Left ventricle myocardium inferior (tissue), 1 donor: Measurements from ENCODE around the gene MYOZ3. TPM values are rescaled to one million over a fixed set of nuclear protein-coding genes. Genes with fewer than 3 reads are reported as not detected.

Source experiments
- DNase-seq: peaks from one replicate; pipeline ENCODE4 v3.0.0-alpha.2; 2020
- H3K27ac ChIP-seq: fragments of 200-600 bp; replicated peaks from 2 replicates; pipeline ENCODE4 v1.8.0; 2021
- H3K27me3 ChIP-seq: fragments of 200-600 bp; 2 replicates; pipeline ENCODE4 v1.8.0; 2021; ENCODE audit warnings: low read depth
- H3K36me3 ChIP-seq: fragments of 200-600 bp; 2 replicates; pipeline ENCODE4 v1.8.0; 2021
- H3K4me1 ChIP-seq: fragments of 200-600 bp; 2 replicates; pipeline ENCODE4 v1.8.0; 2021
- H3K4me3 ChIP-seq: fragments of 200-600 bp; 2 replicates; pipeline ENCODE4 v1.8.0; 2021; ENCODE audit warnings: mild to moderate bottlenecking, moderate library complexity
- H3K9me3 ChIP-seq: fragments of 200-600 bp; replicated peaks from 2 replicates; pipeline ENCODE4 v1.8.0; 2021
- intact Hi-C: fragments of 100-400 bp; cut with micrococcal nuclease; formaldehyde crosslinking; loops from one replicate; pipeline ENCODE4 v1.11.0; 2022
- total RNA-seq: library from RNA; stranded (reverse); fragmentation: NEBNext Ultra II Directional; extraction: Animal tissue kit (Norgen Biotek cat#: 25700); gene quantifications from one replicate; pipeline ENCODE4 v1.2.1, GENCODE V29; 2021
- TF ChIP-seq, protein P1 (sequence below): fragments of 200-600 bp; IDR thresholded peaks from 2 replicates; pipeline ENCODE4 v1.8.0; 2021; ENCODE audit warnings: antibody characterized with exemption, mild to moderate bottlenecking, borderline replicate concordance
- donor health status: DM: no; HTN: yes; CAD: no; lungs with severe emphysema.

Gene MYOZ3
- total RNA-seq, 1 donor from 2014 or later: 6.2 TPM

DNA sequence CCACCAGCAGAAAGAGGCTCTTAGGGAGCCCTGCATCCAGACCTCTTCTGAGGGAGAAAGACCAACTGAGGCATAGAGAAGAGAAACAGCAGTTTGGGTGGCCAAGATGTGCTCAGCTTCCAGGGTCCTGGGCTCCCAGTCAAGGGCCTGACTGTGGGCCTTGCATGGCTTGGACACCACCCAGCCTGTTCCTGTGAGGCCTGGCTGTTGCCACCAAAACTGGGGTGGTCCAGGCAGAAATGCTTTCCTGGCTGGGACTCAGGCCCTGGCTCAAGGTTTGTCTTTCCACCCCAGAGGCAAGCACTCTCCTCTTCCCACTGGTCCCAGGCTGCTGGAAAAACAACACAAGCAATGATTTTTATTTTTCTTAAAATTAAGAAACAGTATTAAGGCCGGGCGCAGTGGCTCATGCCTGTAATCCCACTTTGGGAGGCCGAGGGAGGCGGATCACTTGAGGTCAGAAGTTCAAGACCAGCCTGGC, 13.3 kb downstream of the MYOZ3 start:
- TF ChIP-seq, protein P1, sequence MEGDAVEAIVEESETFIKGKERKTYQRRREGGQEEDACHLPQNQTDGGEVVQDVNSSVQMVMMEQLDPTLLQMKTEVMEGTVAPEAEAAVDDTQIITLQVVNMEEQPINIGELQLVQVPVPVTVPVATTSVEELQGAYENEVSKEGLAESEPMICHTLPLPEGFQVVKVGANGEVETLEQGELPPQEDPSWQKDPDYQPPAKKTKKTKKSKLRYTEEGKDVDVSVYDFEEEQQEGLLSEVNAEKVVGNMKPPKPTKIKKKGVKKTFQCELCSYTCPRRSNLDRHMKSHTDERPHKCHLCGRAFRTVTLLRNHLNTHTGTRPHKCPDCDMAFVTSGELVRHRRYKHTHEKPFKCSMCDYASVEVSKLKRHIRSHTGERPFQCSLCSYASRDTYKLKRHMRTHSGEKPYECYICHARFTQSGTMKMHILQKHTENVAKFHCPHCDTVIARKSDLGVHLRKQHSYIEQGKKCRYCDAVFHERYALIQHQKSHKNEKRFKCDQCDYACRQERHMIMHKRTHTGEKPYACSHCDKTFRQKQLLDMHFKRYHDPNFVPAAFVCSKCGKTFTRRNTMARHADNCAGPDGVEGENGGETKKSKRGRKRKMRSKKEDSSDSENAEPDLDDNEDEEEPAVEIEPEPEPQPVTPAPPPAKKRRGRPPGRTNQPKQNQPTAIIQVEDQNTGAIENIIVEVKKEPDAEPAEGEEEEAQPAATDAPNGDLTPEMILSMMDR: no peak
- Histone ChIP-seq H3K36me3 (peaks cover 4% of the 10 kb centered on the region), H3K9me3 (no peaks in the 10 kb centered on the region), H3K4me1 (peaks cover 44% of the 10 kb centered on the region), H3K27me3 (no peaks in the 10 kb centered on the region), H3K4me3 (no peak overlapping the region), H3K27ac (peak overlapping the region; percentile 88)
- peak; percentile 67 for DNase-seq
- intact Hi-C loops: no loop called here

DNA sequence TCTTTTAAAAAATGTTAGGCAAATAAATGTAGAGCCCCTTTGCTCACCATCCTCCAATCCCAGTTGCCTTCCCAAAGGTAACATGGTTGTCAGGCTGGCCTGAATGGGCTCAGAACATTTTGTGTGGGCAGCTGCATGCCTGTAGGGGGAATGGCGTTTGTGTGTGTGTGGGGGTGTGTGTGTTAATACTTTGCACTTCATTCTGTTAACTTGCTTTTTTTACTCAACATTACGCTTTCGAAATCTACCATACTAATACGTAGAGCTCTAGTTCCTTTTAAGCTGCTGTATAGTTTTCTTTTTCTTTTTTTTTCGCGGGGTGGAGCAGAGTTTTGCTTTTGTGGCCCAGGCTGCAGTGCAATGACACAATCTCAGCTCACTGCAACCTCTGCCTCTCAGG, 14.0 kb downstream of the MYOZ3 start:
- no peaks in the 10 kb centered on the region for H3K27me3 ChIP-seq
- H3K27ac ChIP-seq: peak overlapping the region; percentile 88
- intact Hi-C loops: no loop called here
- H3K4me1 ChIP-seq: peaks cover 44% of the 10 kb centered on the region
- no peak for DNase-seq
- TF ChIP-seq, protein P1: no peak
- no peak overlapping the region for H3K4me3 ChIP-seq
- H3K9me3 ChIP-seq: no peaks in the 10 kb centered on the region
- peaks cover 5% of the 10 kb centered on the region for H3K36me3 ChIP-seq

DNA sequence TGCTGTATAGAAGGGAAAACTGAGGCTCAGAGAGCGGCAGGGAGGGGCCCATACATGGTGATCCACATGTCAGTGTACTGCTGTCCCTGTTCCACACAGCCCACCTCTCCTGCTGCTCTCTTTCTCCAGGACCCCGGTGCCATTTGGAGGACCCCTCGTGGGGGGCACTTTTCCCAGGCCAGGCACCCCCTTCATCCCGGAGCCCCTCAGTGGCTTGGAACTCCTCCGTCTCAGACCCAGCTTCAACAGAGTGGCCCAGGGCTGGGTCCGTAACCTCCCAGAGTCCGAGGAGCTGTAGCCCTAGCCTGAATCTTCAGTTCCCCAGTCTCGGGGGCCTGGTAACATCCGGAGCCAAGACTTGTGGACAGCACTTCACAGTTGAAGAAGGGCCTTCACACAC, 15.5 kb downstream of the MYOZ3 start:
- intact Hi-C loops: no loop called here
- TF ChIP-seq, protein P1: no peak
- peaks cover 38% of the 10 kb centered on the region for H3K4me1 ChIP-seq
- H3K4me3 ChIP-seq: no peak overlapping the region
- no peaks in the 10 kb centered on the region for H3K27me3 ChIP-seq
- no peak for DNase-seq
- peaks cover 5% of the 10 kb centered on the region for H3K36me3 ChIP-seq
- H3K27ac ChIP-seq: no peak overlapping the region
- no peaks in the 10 kb centered on the region for H3K9me3 ChIP-seq

DNA sequence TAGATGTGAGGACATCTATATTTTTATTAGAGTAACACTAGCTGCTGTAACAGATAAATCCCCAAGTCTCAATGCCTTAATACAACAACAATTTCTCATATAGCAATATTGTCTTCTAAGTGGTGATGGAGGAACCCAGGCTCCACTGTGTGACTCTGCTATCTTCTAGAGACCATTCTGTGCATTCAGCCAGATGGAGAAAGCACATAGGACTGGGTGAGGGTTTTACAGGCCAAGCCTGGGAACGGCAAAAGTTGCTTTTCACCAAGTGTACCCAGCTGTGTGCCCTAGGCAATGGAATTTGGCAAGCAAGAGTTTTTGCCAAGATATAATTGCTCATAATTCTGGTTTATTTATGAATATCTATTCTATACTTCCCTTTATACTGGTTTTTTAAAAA, 28.1 kb downstream of the MYOZ3 start:
- Histone ChIP-seq H3K4me3 (no peak overlapping the region), H3K36me3 (peaks cover 54% of the 10 kb centered on the region), H3K9me3 (no peaks in the 10 kb centered on the region), H3K27me3 (no peaks in the 10 kb centered on the region), H3K27ac (no peak overlapping the region), H3K4me1 (no peaks in the 10 kb centered on the region)
- TF ChIP-seq, protein P1: no peak
- DNase-seq: no peak
- intact Hi-C loops: no loop called here

DNA sequence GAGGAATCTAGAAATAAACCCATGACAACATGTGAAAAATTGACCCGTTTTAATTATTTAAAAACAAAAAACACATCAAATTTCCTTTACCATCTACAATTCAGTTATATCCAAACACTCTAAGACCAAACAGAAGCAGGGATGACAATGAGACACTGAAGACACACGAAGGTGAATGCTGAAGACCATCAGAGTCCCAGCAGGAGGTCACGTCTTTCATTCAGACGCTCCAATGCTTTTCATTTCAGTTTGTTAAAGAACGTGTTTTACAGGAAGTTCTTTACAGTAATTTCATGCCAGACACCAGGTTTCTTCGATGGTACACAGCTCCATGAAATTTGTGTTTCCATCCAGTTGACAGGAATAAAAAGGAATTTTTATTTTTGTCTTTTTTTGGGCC, 29.7 kb downstream of the MYOZ3 start:
- no peak for DNase-seq
- H3K27me3 ChIP-seq: no peaks in the 10 kb centered on the region
- H3K4me1 ChIP-seq: no peaks in the 10 kb centered on the region
- H3K4me3 ChIP-seq: no peak overlapping the region
- intact Hi-C loops: no loop called here
- no peak overlapping the region for H3K27ac ChIP-seq
- TF ChIP-seq, protein P1: no peak
- H3K9me3 ChIP-seq: no peaks in the 10 kb centered on the region
- H3K36me3 ChIP-seq: peaks cover 70% of the 10 kb centered on the region
